ENCODE data around the gene KCTD19.

The KCTD19 gene

GRCh38 chr16:67257486-67258160 is 68.9 kb downstream of the KCTD19 start:
- DNase-seq = no peak

- DNase-seq = no peak
Measured at GRCh38 chr16:67256701-67257230, 69.8 kb downstream of the KCTD19 start.

GRCh38 chr16:67255553-67256221 is 70.9 kb downstream of the KCTD19 start:
- DNase-seq = no peak

GRCh38 chr16:67254801-67255552 is 71.6 kb downstream of the KCTD19 start:
- DNase-seq = no peak

GRCh38 chr16:67252609-67253497 is 73.7 kb downstream of the KCTD19 start:
- DNase-seq = no peak

GRCh38 chr16:67250045-67250327 is 76.6 kb downstream of the KCTD19 start:
- no peak for DNase-seq

GRCh38 chr16:67249178-67250044 is 77.1 kb downstream of the KCTD19 start:
- no peak for DNase-seq

GRCh38 chr16:67248401-67249177 is 78.0 kb downstream of the KCTD19 start, which contains the start of gene SLC9A5:
Gene SLC9A5 (plus strand): TSS chr16:67248979. CDS start chr16:67249015, 36 bp downstream.
- peak; percentile 40 for DNase-seq

GRCh38 chr16:67248073-67248400 is 78.5 kb downstream of the KCTD19 start:
- no peak for DNase-seq

- DNase-seq = peak; percentile 88
Measured at GRCh38 chr16:67247192-67248072, 79.1 kb downstream of the KCTD19 start, which contains the start of gene FHOD1. Gene FHOD1 (minus strand): TSS chr16:67247481. CDS start chr16:67247410, 71 bp downstream.

- peak; percentile 66 for DNase-seq
Measured at GRCh38 chr16:67246756-67247191, 79.8 kb downstream of the KCTD19 start.

GRCh38 chr16:67246081-67246755 is 80.3 kb downstream of the KCTD19 start:
- DNase-seq = peak; percentile 40

GRCh38 chr16:67245674-67246080 is 80.9 kb downstream of the KCTD19 start:
- DNase-seq = no peak

GRCh38 chr16:67245186-67245585 is 81.4 kb downstream of the KCTD19 start:
- DNase-seq = no peak

GRCh38 chr16:67244387-67245185 is 82.0 kb downstream of the KCTD19 start:
- DNase-seq = no peak

GRCh38 chr16:67243481-67243880 is 83.1 kb downstream of the KCTD19 start:
- DNase-seq = no peak

GRCh38 chr16:67242138-67242730 is 84.3 kb downstream of the KCTD19 start:
- no peak for DNase-seq

Measured in COR-L47 (cell line).